SK-N-SH treated with all-trans-retinoic acid at 6 μM for 48 hours (cell line): ENCODE data around the gene STARD4.

ENCODE experiments used
- BACH2 ChIP-seq: fragments of 250-450 bp; sonication (Bioruptor Pico); IDR thresholded peaks from 2 replicates; pipeline ENCODE4 v1.9.0; 2021; ENCODE audit warnings: mild to moderate bottlenecking, borderline replicate concordance
- TCF4 ChIP-seq: fragments of 250-450 bp; sonication (Bioruptor Pico); IDR thresholded peaks from 2 replicates; pipeline ENCODE4 v1.8.0; 2021; ENCODE audit warnings: mild to moderate bottlenecking, moderate library complexity, borderline replicate concordance
- ZFP30 ChIP-seq: fragments of 450-650 bp; formaldehyde crosslinking; IDR thresholded peaks from 2 replicates; pipeline ENCODE4 v1.5.0; 2022; ENCODE audit warnings: mild to moderate bottlenecking, moderate library complexity
- ZNF565 ChIP-seq: fragments of 450-650 bp; formaldehyde crosslinking; conservative IDR thresholded peaks from 2 replicates; pipeline ENCODE4 v1.5.0; 2020; ENCODE audit warnings: low read depth, mild to moderate bottlenecking, moderate library complexity
- TF ChIP-seq, protein P1 (sequence below): fragments of 250-450 bp; sonication (Bioruptor Pico); IDR thresholded peaks from 2 replicates; pipeline ENCODE4 v1.5.1; 2020; ENCODE audit warnings: low read depth, mild to moderate bottlenecking, moderate library complexity
- TF ChIP-seq, protein P2 (sequence below): fragments of 250-450 bp; sonication (Bioruptor Pico); IDR thresholded peaks from 2 replicates; pipeline ENCODE4 v1.8.0; 2020; ENCODE audit warnings: mild to moderate bottlenecking, moderate library complexity, borderline replicate concordance
- TF ChIP-seq, protein P3 (sequence below): fragments of 250-450 bp; sonication (Bioruptor Pico); IDR thresholded peaks from 2 replicates; pipeline ENCODE4 v1.5.0; 2020; ENCODE audit warnings: mild to moderate bottlenecking, moderate library complexity

DNA sequence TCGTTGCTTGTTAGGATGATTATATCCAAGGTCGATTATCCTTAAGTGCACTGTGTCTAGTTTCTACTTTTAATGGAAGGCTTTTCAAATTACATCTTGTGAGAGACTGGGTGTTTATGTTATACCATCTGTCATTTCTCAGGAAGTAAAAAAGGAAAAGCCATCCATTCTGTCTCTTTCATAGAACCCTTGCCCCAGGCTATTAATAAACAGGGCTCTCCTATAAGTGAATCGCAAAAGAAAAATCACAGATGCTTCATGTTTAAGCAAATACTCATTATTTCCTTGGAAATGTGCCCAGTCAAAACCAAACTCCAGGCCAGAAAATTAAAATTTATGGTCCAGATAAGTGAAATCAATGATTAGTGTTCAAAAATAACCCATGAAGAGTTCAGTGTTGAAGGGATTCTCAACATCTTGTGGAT, 58.1 kb downstream of the STARD4 start:
- TF ChIP-seq ZFP30, result no peak
- TF ChIP-seq, protein P1, sequence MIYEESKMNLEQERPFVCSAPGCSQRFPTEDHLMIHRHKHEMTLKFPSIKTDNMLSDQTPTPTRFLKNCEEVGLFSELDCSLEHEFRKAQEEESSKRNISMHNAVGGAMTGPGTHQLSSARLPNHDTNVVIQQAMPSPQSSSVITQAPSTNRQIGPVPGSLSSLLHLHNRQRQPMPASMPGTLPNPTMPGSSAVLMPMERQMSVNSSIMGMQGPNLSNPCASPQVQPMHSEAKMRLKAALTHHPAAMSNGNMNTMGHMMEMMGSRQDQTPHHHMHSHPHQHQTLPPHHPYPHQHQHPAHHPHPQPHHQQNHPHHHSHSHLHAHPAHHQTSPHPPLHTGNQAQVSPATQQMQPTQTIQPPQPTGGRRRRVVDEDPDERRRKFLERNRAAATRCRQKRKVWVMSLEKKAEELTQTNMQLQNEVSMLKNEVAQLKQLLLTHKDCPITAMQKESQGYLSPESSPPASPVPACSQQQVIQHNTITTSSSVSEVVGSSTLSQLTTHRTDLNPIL (CRISPR knock-in tag), result peak; percentile 83; the same call in 1 of the 2 replicates
- peak; percentile 95 for TF ChIP-seq TCF4
- TF ChIP-seq, protein P2, sequence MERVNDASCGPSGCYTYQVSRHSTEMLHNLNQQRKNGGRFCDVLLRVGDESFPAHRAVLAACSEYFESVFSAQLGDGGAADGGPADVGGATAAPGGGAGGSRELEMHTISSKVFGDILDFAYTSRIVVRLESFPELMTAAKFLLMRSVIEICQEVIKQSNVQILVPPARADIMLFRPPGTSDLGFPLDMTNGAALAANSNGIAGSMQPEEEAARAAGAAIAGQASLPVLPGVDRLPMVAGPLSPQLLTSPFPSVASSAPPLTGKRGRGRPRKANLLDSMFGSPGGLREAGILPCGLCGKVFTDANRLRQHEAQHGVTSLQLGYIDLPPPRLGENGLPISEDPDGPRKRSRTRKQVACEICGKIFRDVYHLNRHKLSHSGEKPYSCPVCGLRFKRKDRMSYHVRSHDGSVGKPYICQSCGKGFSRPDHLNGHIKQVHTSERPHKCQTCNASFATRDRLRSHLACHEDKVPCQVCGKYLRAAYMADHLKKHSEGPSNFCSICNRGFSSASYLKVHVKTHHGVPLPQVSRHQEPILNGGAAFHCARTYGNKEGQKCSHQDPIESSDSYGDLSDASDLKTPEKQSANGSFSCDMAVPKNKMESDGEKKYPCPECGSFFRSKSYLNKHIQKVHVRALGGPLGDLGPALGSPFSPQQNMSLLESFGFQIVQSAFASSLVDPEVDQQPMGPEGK (CRISPR knock-in tag), result peak; percentile 68; the same call in 1 of the 2 replicates
- no peak for TF ChIP-seq BACH2 (CRISPR knock-in tag)
- TF ChIP-seq ZNF565 (CRISPR knock-in tag), result no peak
- TF ChIP-seq, protein P3, sequence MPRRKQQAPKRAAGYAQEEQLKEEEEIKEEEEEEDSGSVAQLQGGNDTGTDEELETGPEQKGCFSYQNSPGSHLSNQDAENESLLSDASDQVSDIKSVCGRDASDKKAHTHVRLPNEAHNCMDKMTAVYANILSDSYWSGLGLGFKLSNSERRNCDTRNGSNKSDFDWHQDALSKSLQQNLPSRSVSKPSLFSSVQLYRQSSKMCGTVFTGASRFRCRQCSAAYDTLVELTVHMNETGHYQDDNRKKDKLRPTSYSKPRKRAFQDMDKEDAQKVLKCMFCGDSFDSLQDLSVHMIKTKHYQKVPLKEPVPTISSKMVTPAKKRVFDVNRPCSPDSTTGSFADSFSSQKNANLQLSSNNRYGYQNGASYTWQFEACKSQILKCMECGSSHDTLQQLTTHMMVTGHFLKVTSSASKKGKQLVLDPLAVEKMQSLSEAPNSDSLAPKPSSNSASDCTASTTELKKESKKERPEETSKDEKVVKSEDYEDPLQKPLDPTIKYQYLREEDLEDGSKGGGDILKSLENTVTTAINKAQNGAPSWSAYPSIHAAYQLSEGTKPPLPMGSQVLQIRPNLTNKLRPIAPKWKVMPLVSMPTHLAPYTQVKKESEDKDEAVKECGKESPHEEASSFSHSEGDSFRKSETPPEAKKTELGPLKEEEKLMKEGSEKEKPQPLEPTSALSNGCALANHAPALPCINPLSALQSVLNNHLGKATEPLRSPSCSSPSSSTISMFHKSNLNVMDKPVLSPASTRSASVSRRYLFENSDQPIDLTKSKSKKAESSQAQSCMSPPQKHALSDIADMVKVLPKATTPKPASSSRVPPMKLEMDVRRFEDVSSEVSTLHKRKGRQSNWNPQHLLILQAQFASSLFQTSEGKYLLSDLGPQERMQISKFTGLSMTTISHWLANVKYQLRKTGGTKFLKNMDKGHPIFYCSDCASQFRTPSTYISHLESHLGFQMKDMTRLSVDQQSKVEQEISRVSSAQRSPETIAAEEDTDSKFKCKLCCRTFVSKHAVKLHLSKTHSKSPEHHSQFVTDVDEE (CRISPR knock-in tag), result peak; percentile 96
